Astrocyte (in vitro differentiated cells and primary cell): ENCODE measurements around the gene CNOT1. TPM values are rescaled to one million over a fixed set of nuclear protein-coding genes. Genes with fewer than 3 reads are reported as not detected.

Source experiments
- DNase-seq: peaks from one replicate; pipeline ENCODE4 v3.0.0-alpha.2; 2010; ENCODE audit warnings: low read depth
- FAIRE-seq: peaks from 2 replicates; lab custom pipeline; 2011; peaks lifted over from hg19 to GRCh38; lab: Jason Lieb, UNC
- H2AFZ ChIP-seq: 2 replicates; pipeline ENCODE4 v1.6.0; 2012; ENCODE audit warnings: low read depth, low read length, inconsistent platforms
- H3K27ac ChIP-seq: 2 replicates; pipeline ENCODE4 v1.5.1; 2011; ENCODE audit warnings: low read depth, low read length, inconsistent platforms
- H3K27me3 ChIP-seq: 2 replicates; pipeline ENCODE4 v1.6.0; 2011; ENCODE audit warnings: low read length, inconsistent platforms; ENCODE audit not compliant: insufficient read depth
- H3K36me3 ChIP-seq: 2 replicates; pipeline ENCODE4 v1.5.1; 2011; ENCODE audit warnings: low read length, inconsistent platforms; ENCODE audit not compliant: insufficient read depth
- H3K4me1 ChIP-seq: 2 replicates; pipeline ENCODE4 v1.5.1; 2011; ENCODE audit warnings: low read length, inconsistent platforms; ENCODE audit not compliant: insufficient read depth
- H3K4me2 ChIP-seq: 2 replicates; pipeline ENCODE4 v1.6.0; 2012; ENCODE audit warnings: low read length, inconsistent platforms
- H3K4me3 ChIP-seq: 2 replicates; pipeline ENCODE4 v1.5.1; 2011; ENCODE audit warnings: low read depth, mild to moderate bottlenecking, low read length, inconsistent platforms; ENCODE audit not compliant: insufficient read depth
- H3K79me2 ChIP-seq: 2 replicates; pipeline ENCODE4 v1.6.0; 2012; ENCODE audit warnings: mild to moderate bottlenecking, low read length, inconsistent platforms; ENCODE audit not compliant: insufficient read depth
- H3K9ac ChIP-seq: 2 replicates; pipeline ENCODE4 v1.6.0; 2012; ENCODE audit warnings: mild to moderate bottlenecking, low read length, inconsistent platforms
- H3K9me3 ChIP-seq: 2 replicates; pipeline ENCODE4 v1.5.1; 2012; ENCODE audit warnings: low read depth, mild to moderate bottlenecking, low read length, inconsistent platforms; ENCODE audit not compliant: insufficient read depth
- H4K20me1 ChIP-seq: 2 replicates; pipeline ENCODE4 v1.6.0; 2012; ENCODE audit warnings: low read length, inconsistent platforms; ENCODE audit not compliant: insufficient read depth
- H3K27ac Mint-ChIP-seq: one replicate; pipeline ENCODE4 v1.8.0; 2021; ENCODE audit warnings: mild to moderate bottlenecking, mixed read lengths; ENCODE audit not compliant: unreplicated experiment
- H3K27me3 Mint-ChIP-seq: one replicate; pipeline ENCODE4 v1.8.0; 2021; ENCODE audit warnings: low read depth, mixed read lengths; ENCODE audit not compliant: unreplicated experiment
- H3K36me3 Mint-ChIP-seq: one replicate; pipeline ENCODE4 v1.8.0; 2021; ENCODE audit warnings: low read depth, mixed read lengths; ENCODE audit not compliant: unreplicated experiment
- H3K4me1 Mint-ChIP-seq: one replicate; pipeline ENCODE4 v1.8.0; 2021; ENCODE audit warnings: low read depth, mixed read lengths; ENCODE audit not compliant: unreplicated experiment
- H3K4me3 Mint-ChIP-seq: one replicate; pipeline ENCODE4 v1.8.0; 2021; ENCODE audit warnings: mild to moderate bottlenecking, moderate library complexity, mixed read lengths; ENCODE audit not compliant: unreplicated experiment
- H3K9me3 Mint-ChIP-seq: one replicate; pipeline ENCODE4 v1.8.0; 2021; ENCODE audit warnings: mild to moderate bottlenecking, mixed read lengths; ENCODE audit not compliant: unreplicated experiment
- EZH2 ChIP-seq: IDR thresholded peaks from 2 replicates; pipeline ENCODE4 v1.6.1; 2012; ENCODE audit warnings: mild to moderate bottlenecking, low read length, inconsistent platforms; ENCODE audit not compliant: insufficient read depth
- total RNA-seq: library from RNA; stranded (reverse); gene quantifications from 2 replicates; pipeline ENCODE4 v1.2.1, GENCODE V29; 2021
- TF ChIP-seq, protein P1 (sequence below): IDR thresholded peaks from 2 replicates; pipeline ENCODE4 v1.5.1; 2011; ENCODE audit warnings: low read depth, mild to moderate bottlenecking, inconsistent platforms, low read length, moderate library complexity; ENCODE audit not compliant: insufficient read depth

The CNOT1 gene
- total RNA-seq, 1 donor from 2014 or later = 212 TPM

DNA sequence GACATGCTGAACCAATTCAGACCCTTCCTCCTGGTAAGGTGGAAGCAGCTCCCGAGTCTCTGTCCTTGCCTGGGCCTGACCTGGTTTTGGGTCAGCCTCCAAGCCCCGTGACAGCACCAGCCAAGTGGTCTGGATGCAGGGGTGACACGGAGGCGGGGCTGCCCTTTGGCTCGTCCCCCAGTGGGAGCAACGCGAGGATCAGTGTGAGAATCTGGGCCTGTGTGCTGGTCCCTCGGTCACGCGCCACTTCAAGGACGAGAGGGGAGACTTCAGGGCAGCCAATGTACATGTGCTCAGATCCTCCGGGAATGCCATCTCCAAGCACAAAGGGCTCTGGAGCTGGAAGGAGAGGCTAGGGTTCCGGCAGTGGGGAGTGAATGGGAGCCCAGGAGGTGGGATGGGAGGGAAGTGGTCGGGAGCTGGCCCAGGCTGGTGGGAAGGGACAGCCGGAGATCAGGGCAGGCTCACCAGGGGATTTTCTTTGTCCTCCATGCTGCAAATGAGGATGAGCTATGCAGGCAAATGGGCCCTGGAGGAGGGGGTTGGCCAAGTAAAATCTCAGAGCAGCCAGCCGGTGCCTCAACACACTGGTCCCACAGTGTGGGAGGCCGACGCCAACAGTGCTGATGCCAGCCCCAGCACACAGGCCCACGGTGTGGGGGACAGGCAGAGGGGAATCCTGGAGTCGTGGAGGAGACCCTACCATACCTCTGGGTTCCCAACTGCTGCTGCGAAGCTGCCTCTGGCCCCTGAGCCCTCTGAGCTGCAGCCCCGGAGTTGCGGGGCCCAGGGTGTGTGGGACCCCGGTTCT is 133.9 kb downstream of the CNOT1 start:
- Mint-ChIP-seq H3K27me3 (peaks cover 3% of the 10 kb centered on the region), H3K36me3 (no peaks in the 10 kb centered on the region), H3K9me3 (no peaks in the 10 kb centered on the region), H3K4me1 (peaks cover 1% of the 10 kb centered on the region), H3K27ac (peak overlapping the region; percentile 96), H3K4me3 (no peak overlapping the region)
- TF ChIP-seq, protein P1, sequence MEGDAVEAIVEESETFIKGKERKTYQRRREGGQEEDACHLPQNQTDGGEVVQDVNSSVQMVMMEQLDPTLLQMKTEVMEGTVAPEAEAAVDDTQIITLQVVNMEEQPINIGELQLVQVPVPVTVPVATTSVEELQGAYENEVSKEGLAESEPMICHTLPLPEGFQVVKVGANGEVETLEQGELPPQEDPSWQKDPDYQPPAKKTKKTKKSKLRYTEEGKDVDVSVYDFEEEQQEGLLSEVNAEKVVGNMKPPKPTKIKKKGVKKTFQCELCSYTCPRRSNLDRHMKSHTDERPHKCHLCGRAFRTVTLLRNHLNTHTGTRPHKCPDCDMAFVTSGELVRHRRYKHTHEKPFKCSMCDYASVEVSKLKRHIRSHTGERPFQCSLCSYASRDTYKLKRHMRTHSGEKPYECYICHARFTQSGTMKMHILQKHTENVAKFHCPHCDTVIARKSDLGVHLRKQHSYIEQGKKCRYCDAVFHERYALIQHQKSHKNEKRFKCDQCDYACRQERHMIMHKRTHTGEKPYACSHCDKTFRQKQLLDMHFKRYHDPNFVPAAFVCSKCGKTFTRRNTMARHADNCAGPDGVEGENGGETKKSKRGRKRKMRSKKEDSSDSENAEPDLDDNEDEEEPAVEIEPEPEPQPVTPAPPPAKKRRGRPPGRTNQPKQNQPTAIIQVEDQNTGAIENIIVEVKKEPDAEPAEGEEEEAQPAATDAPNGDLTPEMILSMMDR = no peak
- no peak for TF ChIP-seq EZH2
- H3K4me2 ChIP-seq = peak overlapping the region; percentile 83
- H3K36me3 ChIP-seq = no peaks in the 10 kb centered on the region
- H3K4me3 ChIP-seq = peak overlapping the region; percentile 47
- no peaks in the 10 kb centered on the region for H3K27me3 ChIP-seq
- H3K4me1 ChIP-seq = peaks cover 16% of the 10 kb centered on the region
- no peaks in the 10 kb centered on the region for H3K79me2 ChIP-seq
- no peaks in the 10 kb centered on the region for H3K9me3 ChIP-seq
- H3K9ac ChIP-seq = peak overlapping the region; percentile 85
- H4K20me1 ChIP-seq = no peaks in the 10 kb centered on the region
- no peak for DNase-seq
- H2AFZ ChIP-seq = peak overlapping the region; percentile 87
- FAIRE-seq = no peak
- peak overlapping the region; percentile 90 for H3K27ac ChIP-seq

DNA sequence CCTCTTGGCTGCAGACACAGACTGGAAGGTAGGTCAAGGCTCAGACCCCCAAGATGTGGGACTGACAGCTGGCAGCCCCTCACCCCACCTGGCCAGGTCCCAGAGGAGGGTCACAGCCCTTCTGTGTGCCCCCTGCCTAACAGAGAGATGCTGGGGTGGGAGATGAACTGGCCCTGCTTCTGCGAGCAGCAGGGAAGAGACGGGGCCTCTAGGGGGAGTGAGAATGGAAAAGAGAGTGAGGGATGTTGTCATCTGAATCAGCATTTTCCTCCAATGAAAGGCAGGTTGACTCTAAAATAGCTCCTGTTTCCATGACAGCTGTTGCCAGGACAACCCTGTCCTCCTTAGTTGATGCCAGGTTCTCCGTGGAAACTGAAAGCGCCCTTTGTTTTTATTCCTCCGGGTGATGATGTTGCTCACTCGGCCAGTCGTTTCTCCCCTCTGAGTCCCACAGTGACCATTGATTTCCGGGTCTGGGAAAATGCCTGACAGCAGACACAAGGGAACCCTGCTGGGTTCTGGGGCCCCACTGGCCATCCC is 134.6 kb downstream of the CNOT1 start:
- Histone ChIP-seq H3K4me2 (peak overlapping the region; percentile 83), H3K27ac (peak overlapping the region; percentile 90), H4K20me1 (no peaks in the 10 kb centered on the region), H3K36me3 (no peaks in the 10 kb centered on the region), H3K9me3 (no peaks in the 10 kb centered on the region), H3K4me1 (peaks cover 10% of the 10 kb centered on the region), H3K9ac (peak overlapping the region; percentile 85), H2AFZ (peak overlapping the region; percentile 87), H3K4me3 (peak overlapping the region; percentile 47), H3K79me2 (no peaks in the 10 kb centered on the region), H3K27me3 (no peaks in the 10 kb centered on the region)
- H3K27ac Mint-ChIP-seq = peak overlapping the region; percentile 96
- H3K36me3 Mint-ChIP-seq = no peaks in the 10 kb centered on the region
- TF ChIP-seq EZH2 = no peak
- TF ChIP-seq, protein P1 = peak; percentile 80
- peaks cover 8% of the 10 kb centered on the region for H3K27me3 Mint-ChIP-seq
- peaks cover 1% of the 10 kb centered on the region for H3K4me1 Mint-ChIP-seq
- H3K4me3 Mint-ChIP-seq = peak overlapping the region; percentile 45
- DNase-seq (peak; percentile 98), FAIRE-seq (no peak)
- no peaks in the 10 kb centered on the region for H3K9me3 Mint-ChIP-seq
